Type B pancreatic cell (in vitro differentiated cells): ENCODE measurements around the gene CLEC7A. TPM values are rescaled to one million over a fixed set of nuclear protein-coding genes. Genes with fewer than 3 reads are reported as not detected.

ENCODE experiments used
- DNase-seq: peaks from one replicate; pipeline ENCODE4 v3.0.0; 2021; ENCODE audit warnings: mixed read lengths; ENCODE audit not compliant: unreplicated experiment; ENCODE audit errors: extremely low spot score
- H3K27ac Mint-ChIP-seq: 2 replicates; pipeline ENCODE4 v1.8.0; 2021; ENCODE audit warnings: mild to moderate bottlenecking, mixed read lengths
- H3K27me3 Mint-ChIP-seq: 2 replicates; pipeline ENCODE4 v1.8.0; 2021; ENCODE audit warnings: mixed read lengths
- H3K36me3 Mint-ChIP-seq: 2 replicates; pipeline ENCODE4 v1.8.0; 2021; ENCODE audit warnings: mixed read lengths
- H3K4me1 Mint-ChIP-seq: one replicate; pipeline ENCODE4 v1.8.0; 2021; ENCODE audit warnings: mixed read lengths; ENCODE audit not compliant: unreplicated experiment
- H3K4me3 Mint-ChIP-seq: 2 replicates; pipeline ENCODE4 v1.8.0; 2021; ENCODE audit warnings: mild to moderate bottlenecking, mixed read lengths
- H3K9me3 Mint-ChIP-seq: 2 replicates; pipeline ENCODE4 v1.8.0; 2021; ENCODE audit warnings: mixed read lengths
- CTCF ChIP-seq: fragments of 200-600 bp; sonication (generic); conservative IDR thresholded peaks from 2 replicates; pipeline ENCODE4 v1.5.0; 2021; ENCODE audit warnings: antibody characterized with exemption, mild to moderate bottlenecking
- total RNA-seq: library from RNA; stranded (reverse); gene quantifications from 2 replicates; pipeline ENCODE4 v1.2.1, GENCODE V29; 2021; ENCODE audit warnings: low replicate concordance

Gene CLEC7A
- total RNA-seq, 1 donor from 2014 or later = 1.8 TPM

- Mint-ChIP-seq H3K36me3 (peaks cover 4% of the 10 kb centered on the region), H3K27ac (no peak overlapping the region), H3K27me3 (peaks cover 6% of the 10 kb centered on the region), H3K4me1 (peaks cover 10% of the 10 kb centered on the region), H3K4me3 (peak overlapping the region; percentile 1), H3K9me3 (peaks cover 6% of the 10 kb centered on the region)
- no peak for TF ChIP-seq CTCF
- no peak for DNase-seq
Measured at GRCh38 chr12:10101648-10102220, 28.3 kb downstream of the CLEC7A start.

GRCh38 chr12:10101042-10101579 lies 28.9 kb downstream of the CLEC7A start:
- Mint-ChIP-seq H3K36me3 (peaks cover 4% of the 10 kb centered on the region), H3K4me3 (peak overlapping the region; percentile 13), H3K27ac (no peak overlapping the region), H3K9me3 (peaks cover 6% of the 10 kb centered on the region), H3K4me1 (peaks cover 10% of the 10 kb centered on the region), H3K27me3 (peaks cover 6% of the 10 kb centered on the region)
- no peak for TF ChIP-seq CTCF
- DNase-seq = no peak

GRCh38 chr12:10098791-10099190 lies 31.2 kb downstream of the CLEC7A start, which contains the start of gene CLEC1A:
CLEC1A (minus strand) TSS chr12:10098985; CDS start chr12:10098922, 63 bp downstream.
- Mint-ChIP-seq H3K4me1 (peaks cover 10% of the 10 kb centered on the region), H3K27me3 (no peaks in the 10 kb centered on the region), H3K9me3 (peaks cover 4% of the 10 kb centered on the region), H3K36me3 (no peaks in the 10 kb centered on the region), H3K27ac (peak within 1 kb of the TSS; percentile 7), H3K4me3 (peak within 1 kb of the TSS; percentile 27)
- DNase-seq = no peak
- no peak for TF ChIP-seq CTCF

GRCh38 chr12:10097521-10097920 lies 32.5 kb downstream of the CLEC7A start:
- H3K27me3 Mint-ChIP-seq = no peaks in the 10 kb centered on the region
- TF ChIP-seq CTCF = no peak
- H3K4me1 Mint-ChIP-seq = peaks cover 10% of the 10 kb centered on the region
- no peak for DNase-seq
- H3K27ac Mint-ChIP-seq = no peak overlapping the region
- H3K4me3 Mint-ChIP-seq = peak overlapping the region; percentile 34
- H3K9me3 Mint-ChIP-seq = no peaks in the 10 kb centered on the region
- H3K36me3 Mint-ChIP-seq = no peaks in the 10 kb centered on the region

GRCh38 chr12:10095971-10096370 lies 34.0 kb downstream of the CLEC7A start:
- no peak for DNase-seq
- H3K4me3 Mint-ChIP-seq = no peak overlapping the region
- H3K4me1 Mint-ChIP-seq = peaks cover 7% of the 10 kb centered on the region

More at GRCh38 chr12:10095971-10096370, 34.0 kb downstream of the CLEC7A start:
- no peak for TF ChIP-seq CTCF
- Mint-ChIP-seq H3K9me3 (no peaks in the 10 kb centered on the region), H3K36me3 (no peaks in the 10 kb centered on the region), H3K27ac (no peak overlapping the region), H3K27me3 (no peaks in the 10 kb centered on the region)
